ENCODE measurements around the gene SQSTM1.

GRCh38 chr5:179868541-179868940, 47.8 kb downstream of the SQSTM1 start:
- TF ChIP-seq, protein P1, sequence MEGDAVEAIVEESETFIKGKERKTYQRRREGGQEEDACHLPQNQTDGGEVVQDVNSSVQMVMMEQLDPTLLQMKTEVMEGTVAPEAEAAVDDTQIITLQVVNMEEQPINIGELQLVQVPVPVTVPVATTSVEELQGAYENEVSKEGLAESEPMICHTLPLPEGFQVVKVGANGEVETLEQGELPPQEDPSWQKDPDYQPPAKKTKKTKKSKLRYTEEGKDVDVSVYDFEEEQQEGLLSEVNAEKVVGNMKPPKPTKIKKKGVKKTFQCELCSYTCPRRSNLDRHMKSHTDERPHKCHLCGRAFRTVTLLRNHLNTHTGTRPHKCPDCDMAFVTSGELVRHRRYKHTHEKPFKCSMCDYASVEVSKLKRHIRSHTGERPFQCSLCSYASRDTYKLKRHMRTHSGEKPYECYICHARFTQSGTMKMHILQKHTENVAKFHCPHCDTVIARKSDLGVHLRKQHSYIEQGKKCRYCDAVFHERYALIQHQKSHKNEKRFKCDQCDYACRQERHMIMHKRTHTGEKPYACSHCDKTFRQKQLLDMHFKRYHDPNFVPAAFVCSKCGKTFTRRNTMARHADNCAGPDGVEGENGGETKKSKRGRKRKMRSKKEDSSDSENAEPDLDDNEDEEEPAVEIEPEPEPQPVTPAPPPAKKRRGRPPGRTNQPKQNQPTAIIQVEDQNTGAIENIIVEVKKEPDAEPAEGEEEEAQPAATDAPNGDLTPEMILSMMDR (IDR thresholded peaks at IDR 0.05): no peak
- TF ChIP-seq POLR2A (IDR thresholded peaks at IDR 0.05): no peak

All from esophagus squamous epithelium (tissue), 4 donors.